GM19043 (cell line): ENCODE data around the gene KRT86.
"Not testable (repeated sequence)": the region's sequence is repeated elsewhere in the genome, so short reads cannot be mapped to it uniquely, and the experiment has no call there.

Experiments
- ATAC-seq: cut with Tn5 transposase; IDR thresholded peaks from one replicate; pipeline ENCODE4 v1.9.1; 2021; ENCODE audit warnings: low read depth; ENCODE audit not compliant: unreplicated experiment

KRT86 gene

GRCh38 chr12:52331039-52331438, 56.6 kb downstream of the KRT86 start:
- ATAC-seq: no peak

DNA sequence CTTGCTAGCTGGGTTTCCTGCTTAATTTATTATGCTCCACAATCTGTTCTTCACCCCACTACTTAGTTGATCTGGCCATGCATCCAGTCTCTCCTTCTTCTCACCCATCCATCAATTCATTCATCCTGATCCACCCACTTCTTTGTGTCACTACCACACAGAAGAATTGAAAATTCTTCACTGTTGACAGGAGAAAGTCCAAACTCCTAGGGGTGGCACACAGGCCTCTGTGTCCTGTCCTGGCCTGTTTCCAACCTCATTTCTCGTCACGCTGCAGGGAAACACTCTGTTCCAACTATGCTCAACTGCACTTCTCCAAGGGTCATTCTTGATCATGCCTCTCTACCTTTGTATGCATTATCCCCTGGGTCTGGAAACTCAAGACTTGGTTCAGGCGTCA, 57.4 kb downstream of the KRT86 start:
- ATAC-seq: no peak

DNA sequence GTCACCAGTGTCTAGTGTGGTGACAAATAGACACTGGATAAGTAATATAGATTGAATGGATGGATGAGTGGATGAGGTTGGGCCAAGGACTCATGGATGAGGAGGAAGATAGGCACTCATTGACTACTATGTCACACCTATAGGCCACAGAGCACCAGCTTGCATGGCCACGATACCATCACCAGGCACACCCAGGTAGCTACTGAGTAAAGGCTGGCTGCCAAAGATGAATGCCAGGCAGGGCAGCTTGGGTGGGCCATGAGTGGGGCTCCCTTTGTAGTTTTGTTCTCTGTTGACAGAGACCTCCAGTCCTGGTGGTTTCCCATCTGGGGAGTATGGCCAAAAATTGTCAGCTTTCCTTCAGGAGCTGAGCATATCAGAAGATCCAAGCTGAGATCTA, 57.9 kb downstream of the KRT86 start:
- no peak for ATAC-seq

DNA sequence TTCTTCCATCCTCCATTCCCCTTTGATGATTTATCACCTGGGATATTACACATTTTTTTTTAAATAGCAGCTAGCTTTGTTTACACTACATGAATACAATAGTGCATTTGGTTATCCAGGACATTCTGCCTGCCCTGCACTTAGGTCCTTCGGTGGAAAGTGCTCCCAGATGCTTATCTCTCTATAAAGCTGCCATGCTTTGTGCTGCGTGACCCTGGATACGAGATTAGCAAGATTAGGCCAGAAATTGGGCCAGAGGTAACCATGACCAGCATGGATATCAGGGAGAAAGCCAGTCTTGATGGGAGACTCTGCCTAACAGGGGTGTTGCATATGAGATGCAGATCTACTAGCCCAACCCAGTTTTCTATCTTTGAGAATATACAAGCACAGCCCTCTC, 58.9 kb downstream of the KRT86 start:
- no peak for ATAC-seq

- no peak for ATAC-seq
Measured at GRCh38 chr12:52334185-52334584, 59.7 kb downstream of the KRT86 start.

- no peak for ATAC-seq
Measured at GRCh38 chr12:52335598-52336262, 61.3 kb downstream of the KRT86 start.

- ATAC-seq: no peak
Measured at GRCh38 chr12:52336641-52337040, 62.2 kb downstream of the KRT86 start.

- no peak for ATAC-seq
Measured at GRCh38 chr12:52337054-52337453, 62.6 kb downstream of the KRT86 start.

- no peak for ATAC-seq
Measured at GRCh38 chr12:52338241-52338960, 64.0 kb downstream of the KRT86 start.

DNA sequence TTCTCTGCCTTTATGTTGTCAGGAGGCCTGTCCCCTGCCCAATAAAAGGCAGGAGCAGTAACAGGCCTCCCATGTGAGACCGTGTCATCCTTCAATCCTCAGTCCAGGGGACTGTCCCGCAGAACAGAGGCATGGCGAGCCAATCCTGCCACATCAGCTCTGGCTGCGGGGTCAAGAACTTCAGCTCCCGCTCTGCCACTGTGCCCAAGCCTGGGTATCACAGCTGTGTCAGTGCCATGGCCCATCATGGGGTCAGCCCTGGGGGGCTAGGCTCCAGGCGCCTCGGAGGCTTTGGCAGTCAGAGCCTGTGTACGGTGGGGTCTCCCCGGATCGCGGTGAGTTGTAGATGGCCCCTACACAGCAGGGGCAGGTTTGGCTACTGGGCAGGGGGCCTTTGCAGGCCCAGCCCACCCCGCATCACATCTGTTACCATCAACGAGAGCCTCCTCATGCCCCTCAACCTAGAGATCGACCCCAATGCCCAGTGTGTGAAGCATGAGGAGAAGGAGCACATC, 66.7 kb downstream of the KRT86 start:
- ATAC-seq: no peak

DNA sequence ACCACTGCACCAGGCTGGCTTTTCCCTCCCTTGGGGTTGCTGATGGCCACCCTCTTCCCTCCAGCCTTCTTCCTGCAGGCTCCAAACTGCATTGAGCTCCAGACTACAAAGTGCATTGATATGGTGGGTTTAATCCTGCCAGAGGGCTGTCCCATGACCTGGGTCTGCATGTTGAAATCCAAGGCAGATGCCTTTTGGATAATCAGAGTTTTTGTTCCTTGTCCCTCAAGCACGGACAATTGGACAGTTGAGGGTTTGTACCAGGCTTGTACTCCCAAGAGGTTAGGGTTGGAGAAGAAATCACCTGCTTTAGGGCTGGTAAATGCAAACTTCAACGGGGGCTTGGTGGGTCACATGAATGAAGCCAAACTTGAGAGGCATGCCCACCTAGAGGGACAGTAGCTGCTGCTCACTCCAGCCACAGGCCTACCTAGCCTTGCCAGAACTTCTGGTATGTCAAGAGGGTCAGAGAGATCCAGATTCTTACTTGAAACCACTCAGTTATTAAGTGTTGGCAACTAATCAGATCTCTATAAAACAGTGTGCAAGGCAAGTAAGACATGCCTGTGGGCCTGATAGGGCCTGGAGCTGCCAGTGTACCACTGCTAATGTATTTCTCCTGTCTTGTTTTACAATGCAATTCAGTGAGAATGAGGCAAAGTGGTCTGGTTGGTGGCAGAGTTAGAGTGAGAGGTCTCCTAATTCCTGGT, 68.5 kb downstream of the KRT86 start:
- ATAC-seq: no peak

DNA sequence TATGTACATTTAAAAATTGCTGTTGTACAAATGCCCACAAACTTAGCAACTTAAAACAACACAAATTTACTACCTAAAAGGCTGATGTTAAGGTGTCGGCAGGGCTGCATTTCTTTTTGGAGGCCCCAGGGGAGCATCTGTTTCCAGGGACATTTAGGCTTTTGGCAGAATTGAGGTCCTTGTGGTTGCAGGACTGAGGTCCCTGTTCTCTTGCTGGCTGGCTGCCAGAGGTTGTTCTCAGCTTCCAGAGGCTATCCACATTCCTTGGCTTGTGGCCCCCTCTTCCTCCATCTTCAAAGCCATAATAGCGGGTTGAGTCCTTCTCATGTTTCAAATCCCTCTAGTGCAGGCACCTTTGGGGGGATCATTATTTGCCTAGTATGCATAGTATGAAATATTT, 69.1 kb downstream of the KRT86 start:
- no peak for ATAC-seq

- no peak for ATAC-seq
Measured at GRCh38 chr12:52344111-52344510, 69.7 kb downstream of the KRT86 start.

DNA sequence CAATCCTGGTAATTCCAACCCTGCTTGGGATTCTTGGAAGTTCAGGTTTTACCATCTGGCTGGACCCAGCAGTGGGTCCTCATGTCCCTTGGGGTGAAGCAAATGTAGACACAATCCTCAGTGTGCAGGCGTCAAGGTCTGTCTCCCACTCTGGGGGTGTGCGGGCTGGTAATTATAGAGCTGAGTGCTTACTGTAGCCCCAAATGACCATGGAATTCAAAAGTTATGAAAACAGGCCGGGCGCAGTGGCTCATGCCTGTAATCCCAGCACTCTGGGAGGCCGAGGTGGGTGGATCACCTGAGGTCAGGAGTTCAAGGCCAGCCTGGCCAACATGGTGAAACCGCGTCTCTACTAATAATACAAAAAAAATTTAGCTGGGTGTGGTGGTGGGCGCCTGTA, 70.6 kb downstream of the KRT86 start:
- not testable (repeated sequence) for ATAC-seq

GRCh38 chr12:52346593-52346992, 72.1 kb downstream of the KRT86 start:
- ATAC-seq: no peak

GRCh38 chr12:52347016-52347415, 72.6 kb downstream of the KRT86 start:
- no peak for ATAC-seq

- ATAC-seq: no peak
Measured at GRCh38 chr12:52347551-52348510, 73.4 kb downstream of the KRT86 start.

- no peak for ATAC-seq
Measured at GRCh38 chr12:52349196-52349595, 74.8 kb downstream of the KRT86 start.

- no peak for ATAC-seq
Measured at GRCh38 chr12:52350021-52350620, 75.7 kb downstream of the KRT86 start.

GRCh38 chr12:52350786-52351185, 76.3 kb downstream of the KRT86 start:
- no peak for ATAC-seq
